GM12892 (cell line): ENCODE results near the gene SUMO1.

Experiments
- POLR2A ChIP-seq: IDR thresholded peaks from 2 replicates; pipeline ENCODE4 v1.6.1; 2011; ENCODE audit warnings: low read depth, low read length, control low read depth
- POLR2AphosphoS5 ChIP-seq: IDR thresholded peaks from 2 replicates; pipeline ENCODE4 v1.6.1; 2011; ENCODE audit warnings: low read depth, low read length, control low read depth
- TAF1 ChIP-seq: IDR thresholded peaks from 2 replicates; pipeline ENCODE4 v1.6.1; 2011; ENCODE audit warnings: low read depth, mild to moderate bottlenecking, control low read depth, low read length, borderline replicate concordance

DNA sequence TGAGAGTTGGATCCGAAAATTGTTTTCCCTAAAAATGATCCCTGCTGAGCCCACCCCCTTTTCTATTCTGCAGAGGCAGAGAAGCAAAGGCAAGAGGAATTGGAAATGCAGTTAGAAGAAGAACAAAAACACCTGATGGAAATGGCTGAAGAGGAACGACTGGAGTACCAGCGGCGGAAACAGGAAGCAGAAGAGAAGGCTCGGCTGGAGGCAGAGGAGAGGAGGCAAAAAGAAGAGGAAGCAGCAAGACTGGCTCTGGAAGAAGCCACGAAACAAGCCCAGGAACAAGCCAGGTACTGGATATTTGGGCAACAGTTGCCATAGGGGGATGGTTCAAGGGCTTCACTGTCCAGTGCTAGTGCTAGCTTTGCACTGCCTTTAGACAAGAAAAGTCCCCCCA is 41.7 kb downstream of the SUMO1 start:
- TF ChIP-seq POLR2A (no peak), POLR2AphosphoS5 (no peak), TAF1 (no peak)
